LNCaP clone FGC (cell line): ENCODE results near the gene EPHA4.

Experiments
- DNase-seq: peaks from one replicate; pipeline ENCODE4 v3.0.0-alpha.2; 2011; ENCODE audit warnings: low read depth
- H3K4me3 ChIP-seq: 2 replicates; pipeline ENCODE4 v1.5.1; 2011; ENCODE audit warnings: mild to moderate bottlenecking, low read depth, low read length, control low read depth
- CTCF ChIP-seq: IDR thresholded peaks from 2 replicates; pipeline ENCODE4 v1.5.1; 2012; ENCODE audit warnings: mild to moderate bottlenecking; ENCODE audit not compliant: control insufficient read depth, insufficient read depth; ENCODE audit errors: extremely low read depth

EPHA4 gene

GRCh38 chr2:221572219-221572820 is at the start of gene EPHA4:
TSS of gene EPHA4 (minus strand) at chr2:221572304. CDS start at chr2:221572248, 56 bp downstream.
- no peak for TF ChIP-seq CTCF
- peak within 1 kb of the TSS; percentile 44 for H3K4me3 ChIP-seq
- DNase-seq = peak; percentile 23

- no peak overlapping the region for H3K4me3 ChIP-seq
- no peak for DNase-seq
- TF ChIP-seq CTCF = no peak
These were observed 45.9 kb upstream of the EPHA4 start for GRCh38 chr2:221618007-221618406.

GRCh38 chr2:221616561-221616960 is 44.5 kb upstream of the EPHA4 start:
- DNase-seq = no peak
- no peak for TF ChIP-seq CTCF
- H3K4me3 ChIP-seq = no peak overlapping the region

GRCh38 chr2:221614274-221614673 is 42.2 kb upstream of the EPHA4 start:
- H3K4me3 ChIP-seq = no peak overlapping the region
- no peak for DNase-seq
- no peak for TF ChIP-seq CTCF

GRCh38 chr2:221612800-221613199 is 40.7 kb upstream of the EPHA4 start:
- DNase-seq = no peak
- TF ChIP-seq CTCF = no peak
- H3K4me3 ChIP-seq = no peak overlapping the region

- TF ChIP-seq CTCF = no peak
- no peak for DNase-seq
- no peak overlapping the region for H3K4me3 ChIP-seq
These were observed 40.1 kb upstream of the EPHA4 start for GRCh38 chr2:221612161-221612560.

- TF ChIP-seq CTCF = no peak
- DNase-seq = peak; percentile 44
- H3K4me3 ChIP-seq = no peak overlapping the region
These were observed 38.6 kb upstream of the EPHA4 start for GRCh38 chr2:221610675-221611074.
